Nephron (organoid): ENCODE data around the gene PROS1.
A peak's percentile ranks its signal among the peaks of the same experiment; 100 is the strongest.

ENCODE experiments used
- H3K27ac Mint-ChIP-seq, 3 experiments: 2 replicates each; pipeline ENCODE4 v1.8.0; 2020; ENCODE audit warnings: mixed read lengths in 3 of 3, mild to moderate bottlenecking in 2 of 3, moderate library complexity in 1 of 3
- H3K27me3 Mint-ChIP-seq: 2 replicates; pipeline ENCODE4 v1.8.0; 2021; ENCODE audit warnings: low read depth, mild to moderate bottlenecking, moderate library complexity, mixed read lengths
- H3K36me3 Mint-ChIP-seq: 2 replicates; pipeline ENCODE4 v1.8.0; 2020; ENCODE audit warnings: low read depth, mixed read lengths
- H3K4me1 Mint-ChIP-seq: 2 replicates; pipeline ENCODE4 v1.8.0; 2020; ENCODE audit warnings: mixed read lengths
- H3K4me3 Mint-ChIP-seq, 3 experiments: 2 replicates each; pipeline ENCODE4 v1.8.0; 2020; ENCODE audit warnings: mild to moderate bottlenecking in 3 of 3, mixed read lengths in 3 of 3, moderate library complexity in 2 of 3
- H3K9me3 Mint-ChIP-seq: 2 replicates; pipeline ENCODE4 v1.8.0; 2020; ENCODE audit warnings: mixed read lengths
- TF ChIP-seq, protein P1 (sequence below), 3 experiments: fragments of 200-600 bp; sonication (generic); IDR thresholded peaks; one replicate each; pipeline ENCODE4 v1.5.0; 2021; ENCODE audit warnings: antibody characterized with exemption in 3 of 3; ENCODE audit not compliant: unreplicated experiment in 3 of 3

Gene PROS1

DNA sequence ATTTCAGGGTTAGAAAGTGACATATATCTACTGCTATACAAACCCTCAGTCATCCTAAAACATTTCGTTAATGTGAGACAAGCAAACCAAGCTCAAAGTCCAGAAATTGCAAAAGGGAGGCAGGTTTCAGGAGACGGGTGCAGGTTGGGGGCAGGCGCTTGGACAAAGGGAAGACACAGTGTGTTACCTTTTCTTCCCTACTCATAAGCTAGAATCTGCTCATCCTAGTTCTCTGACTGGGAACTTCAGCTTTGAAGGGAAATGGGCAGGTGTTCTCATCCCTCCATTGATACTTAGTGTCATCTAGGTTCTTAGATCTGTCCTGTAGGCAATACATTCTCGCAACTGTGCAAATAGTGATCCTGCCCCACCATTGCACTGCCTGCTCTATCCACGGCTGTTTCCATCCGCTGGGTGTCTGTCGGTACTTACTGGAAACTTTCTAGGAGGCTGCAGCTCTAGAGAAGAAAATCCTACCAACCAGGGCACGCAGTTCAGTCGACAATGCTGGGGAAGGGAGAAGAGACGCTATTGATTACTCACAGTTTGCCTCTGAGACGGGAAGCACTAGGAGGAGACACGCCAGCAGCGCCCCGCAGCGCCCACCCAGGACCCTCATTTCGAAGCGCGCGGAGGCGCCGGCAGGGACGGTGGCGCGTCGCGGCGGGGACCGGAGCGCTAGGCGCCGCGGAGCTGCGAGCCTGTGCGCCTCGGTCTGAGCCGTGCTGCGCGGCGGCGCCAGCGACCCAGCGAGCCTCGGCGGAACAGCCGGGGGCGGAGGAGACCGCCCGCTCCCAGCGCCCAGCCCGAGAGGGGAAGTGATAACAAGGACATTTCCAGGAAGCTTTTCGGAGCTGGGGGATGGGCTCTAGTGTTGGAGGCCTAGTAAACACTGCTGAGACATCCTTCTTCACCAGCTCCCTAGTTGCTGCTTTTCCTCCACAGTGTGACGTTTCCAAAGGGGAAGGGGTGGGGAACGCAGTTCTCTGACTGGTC lies at the start of gene PROS1:
PROS1 (minus strand) TSS at position 766 of the 996 bp plus-strand sequence; CDS start at position 619, 147 bp downstream.
- H3K36me3 Mint-ChIP-seq: no peaks in the 10 kb centered on the region
- H3K4me3 Mint-ChIP-seq: peak within 1 kb of the TSS; percentile 87 to 90 (median 88)
- TF ChIP-seq, protein P1, sequence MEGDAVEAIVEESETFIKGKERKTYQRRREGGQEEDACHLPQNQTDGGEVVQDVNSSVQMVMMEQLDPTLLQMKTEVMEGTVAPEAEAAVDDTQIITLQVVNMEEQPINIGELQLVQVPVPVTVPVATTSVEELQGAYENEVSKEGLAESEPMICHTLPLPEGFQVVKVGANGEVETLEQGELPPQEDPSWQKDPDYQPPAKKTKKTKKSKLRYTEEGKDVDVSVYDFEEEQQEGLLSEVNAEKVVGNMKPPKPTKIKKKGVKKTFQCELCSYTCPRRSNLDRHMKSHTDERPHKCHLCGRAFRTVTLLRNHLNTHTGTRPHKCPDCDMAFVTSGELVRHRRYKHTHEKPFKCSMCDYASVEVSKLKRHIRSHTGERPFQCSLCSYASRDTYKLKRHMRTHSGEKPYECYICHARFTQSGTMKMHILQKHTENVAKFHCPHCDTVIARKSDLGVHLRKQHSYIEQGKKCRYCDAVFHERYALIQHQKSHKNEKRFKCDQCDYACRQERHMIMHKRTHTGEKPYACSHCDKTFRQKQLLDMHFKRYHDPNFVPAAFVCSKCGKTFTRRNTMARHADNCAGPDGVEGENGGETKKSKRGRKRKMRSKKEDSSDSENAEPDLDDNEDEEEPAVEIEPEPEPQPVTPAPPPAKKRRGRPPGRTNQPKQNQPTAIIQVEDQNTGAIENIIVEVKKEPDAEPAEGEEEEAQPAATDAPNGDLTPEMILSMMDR (IDR thresholded peaks at IDR 0.05; ENCODE audit: unreplicated experiment in 3 of 3): no peak
- H3K27me3 Mint-ChIP-seq: peaks cover 4% of the 10 kb centered on the region
- no peaks in the 10 kb centered on the region for H3K9me3 Mint-ChIP-seq
- H3K27ac Mint-ChIP-seq: peak within 1 kb of the TSS; percentile 89 to 100 (median 99)
- H3K4me1 Mint-ChIP-seq: peaks cover 13% of the 10 kb centered on the region

DNA sequence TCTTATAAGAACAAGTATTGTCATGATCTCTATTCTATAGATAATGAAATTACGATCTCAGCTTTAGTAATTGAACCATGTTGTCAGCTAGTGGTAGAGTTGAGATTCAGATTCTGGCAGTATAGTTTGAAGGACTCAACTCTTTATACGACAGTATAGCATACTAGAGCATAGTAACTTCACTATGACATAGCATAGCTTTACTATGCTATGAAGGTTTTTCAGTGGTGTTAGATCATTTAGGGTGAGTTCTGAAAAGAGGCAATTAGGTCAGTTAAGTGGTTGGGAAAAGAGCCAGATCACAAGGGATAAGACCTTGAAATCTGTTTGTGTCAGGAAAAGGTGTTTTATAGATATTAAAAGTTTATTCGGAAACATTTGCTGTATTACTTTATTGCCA lies 46.6 kb upstream of the PROS1 start:
- H3K27me3 Mint-ChIP-seq: no peaks in the 10 kb centered on the region
- H3K27ac Mint-ChIP-seq: no peak overlapping the region
- peaks cover 4% of the 10 kb centered on the region for H3K36me3 Mint-ChIP-seq

DNA sequence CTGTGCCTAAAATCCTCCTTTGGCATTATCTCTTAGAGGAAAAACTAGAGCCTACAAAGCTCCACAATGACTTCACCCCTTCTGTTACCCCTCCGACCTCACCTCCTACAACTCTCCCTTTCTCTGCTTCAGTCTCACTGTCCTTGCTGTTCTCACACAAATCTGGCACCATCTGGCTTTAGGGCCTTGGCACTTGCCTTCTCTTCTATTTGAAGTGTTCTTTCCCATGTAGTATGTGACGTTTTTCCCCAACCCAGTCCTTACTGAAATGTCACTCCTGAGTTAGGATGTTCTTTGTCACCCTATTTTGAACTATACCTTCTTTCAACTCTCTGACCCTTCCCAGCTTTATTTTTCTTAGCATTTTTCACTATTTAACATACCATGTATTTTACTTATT lies 46.0 kb upstream of the PROS1 start:
- H3K36me3 Mint-ChIP-seq: peaks cover 9% of the 10 kb centered on the region
- no peaks in the 10 kb centered on the region for H3K4me1 Mint-ChIP-seq
- no peaks in the 10 kb centered on the region for H3K9me3 Mint-ChIP-seq
- H3K27ac Mint-ChIP-seq: no peak overlapping the region
- TF ChIP-seq, protein P1 (IDR thresholded peaks at IDR 0.05; ENCODE audit: unreplicated experiment in 3 of 3): no peak
- H3K4me3 Mint-ChIP-seq: no peak overlapping the region
- H3K27me3 Mint-ChIP-seq: no peaks in the 10 kb centered on the region

More for the DNA sequence above, 46.6 kb upstream of the PROS1 start:
- no peak overlapping the region for H3K4me3 Mint-ChIP-seq
- H3K9me3 Mint-ChIP-seq: no peaks in the 10 kb centered on the region
- TF ChIP-seq, protein P1 (IDR thresholded peaks at IDR 0.05; ENCODE audit: unreplicated experiment in 3 of 3): no peak
- H3K4me1 Mint-ChIP-seq: no peaks in the 10 kb centered on the region

DNA sequence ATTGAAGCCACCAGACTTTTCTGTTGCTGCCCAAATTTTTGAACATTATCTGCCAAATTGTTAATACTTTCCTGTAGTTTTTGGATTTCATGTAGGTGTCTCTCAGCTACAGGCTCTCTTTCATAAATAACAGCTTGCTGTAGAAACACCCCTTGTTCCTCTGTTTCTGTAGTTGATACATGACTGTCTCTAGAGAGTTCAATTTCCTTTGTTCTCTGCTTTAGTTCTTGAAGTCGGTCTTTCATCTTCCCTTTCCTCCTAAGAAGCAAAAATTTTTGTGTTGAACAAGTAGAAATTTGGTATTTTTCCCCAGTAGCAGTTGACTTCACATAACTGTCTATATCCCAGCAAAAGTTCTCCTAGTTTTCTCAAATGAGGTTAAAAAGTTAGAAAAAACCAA lies 41.3 kb upstream of the PROS1 start:
- no peaks in the 10 kb centered on the region for H3K27me3 Mint-ChIP-seq
- no peak overlapping the region for H3K4me3 Mint-ChIP-seq
- no peaks in the 10 kb centered on the region for H3K4me1 Mint-ChIP-seq
- H3K27ac Mint-ChIP-seq: no peak overlapping the region
- TF ChIP-seq, protein P1 (IDR thresholded peaks at IDR 0.05; ENCODE audit: unreplicated experiment in 3 of 3): no peak
- no peaks in the 10 kb centered on the region for H3K9me3 Mint-ChIP-seq
- H3K36me3 Mint-ChIP-seq: peaks cover 12% of the 10 kb centered on the region

DNA sequence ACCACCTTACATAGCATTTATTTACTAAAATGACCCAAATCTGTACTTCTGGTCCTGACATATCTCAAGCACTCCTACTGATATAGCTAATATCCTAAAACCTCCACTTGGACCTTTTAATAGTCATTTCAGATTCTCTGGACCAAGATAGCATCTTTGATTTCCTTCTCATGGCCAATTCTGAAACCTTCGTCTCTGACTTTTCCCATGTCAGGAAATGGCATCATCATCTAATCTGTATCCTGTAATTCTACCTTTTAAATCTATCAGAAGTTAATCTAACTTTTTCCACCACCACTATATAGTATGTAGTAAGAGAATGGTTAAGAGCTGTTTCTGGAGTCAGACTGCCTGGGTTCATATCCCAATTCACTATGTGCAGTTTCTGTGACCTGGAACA lies 38.5 kb upstream of the PROS1 start:
- TF ChIP-seq, protein P1 (IDR thresholded peaks at IDR 0.05; ENCODE audit: unreplicated experiment in 3 of 3): no peak
- H3K4me3 Mint-ChIP-seq: no peak overlapping the region

More for the DNA sequence above, 38.5 kb upstream of the PROS1 start:
- H3K4me1 Mint-ChIP-seq: no peaks in the 10 kb centered on the region
- peaks cover 7% of the 10 kb centered on the region for H3K36me3 Mint-ChIP-seq
- no peaks in the 10 kb centered on the region for H3K27me3 Mint-ChIP-seq
- no peaks in the 10 kb centered on the region for H3K9me3 Mint-ChIP-seq
- H3K27ac Mint-ChIP-seq: no peak overlapping the region
